KMS-11 (cell line): ENCODE results near the gene UBR3.

Source experiments
- H2AFZ ChIP-seq: fragments of 200-600 bp; sonication (generic); 2 replicates; pipeline ENCODE4 v1.6.1; 2016; ENCODE audit warnings: antibody characterized with exemption, mixed run types, low read depth
- H3K27ac ChIP-seq: fragments of 200-600 bp; sonication (generic); 2 replicates; pipeline ENCODE4 v1.6.1; 2016; ENCODE audit warnings: mild to moderate bottlenecking, mixed run types
- H3K27me3 ChIP-seq: fragments of 200-600 bp; sonication (generic); 2 replicates; pipeline ENCODE4 v1.6.1; 2017; ENCODE audit warnings: mild to moderate bottlenecking, low read depth, mixed run types, moderate library complexity; ENCODE audit not compliant: insufficient read depth
- H3K36me3 ChIP-seq: fragments of 200-600 bp; sonication (generic); 2 replicates; pipeline ENCODE4 v1.6.1; 2017; ENCODE audit warnings: mild to moderate bottlenecking, mixed run types; ENCODE audit not compliant: insufficient read depth
- H3K4me1 ChIP-seq: fragments of 200-600 bp; sonication (generic); 2 replicates; pipeline ENCODE4 v1.6.1; 2016; ENCODE audit warnings: mild to moderate bottlenecking, low read depth, mixed run types; ENCODE audit not compliant: poor library complexity, severe bottlenecking
- H3K4me2 ChIP-seq: fragments of 200-600 bp; sonication (generic); 2 replicates; pipeline ENCODE4 v1.7.0; 2016; ENCODE audit warnings: mild to moderate bottlenecking, mixed run types
- H3K4me3 ChIP-seq: fragments of 200-600 bp; sonication (generic); IDR thresholded peaks from 2 replicates; pipeline ENCODE4 v1.6.1; 2017; ENCODE audit warnings: low read depth, low read length, mixed read lengths; ENCODE audit not compliant: insufficient read depth
- H3K79me2 ChIP-seq: fragments of 200-600 bp; sonication (generic); 2 replicates; pipeline ENCODE4 v1.6.1; 2016; ENCODE audit warnings: low read depth, mixed run types; ENCODE audit not compliant: insufficient read depth
- H3K9ac ChIP-seq: fragments of 200-600 bp; sonication (generic); 2 replicates; pipeline ENCODE4 v1.6.1; 2016; ENCODE audit warnings: mild to moderate bottlenecking, mixed run types
- H4K20me1 ChIP-seq: fragments of 200-600 bp; sonication (generic); 2 replicates; pipeline ENCODE4 v1.6.1; 2016; ENCODE audit warnings: mild to moderate bottlenecking, mixed run types; ENCODE audit not compliant: insufficient read depth
- TF ChIP-seq, protein P1 (sequence below): fragments of 200-600 bp; sonication (generic); conservative IDR thresholded peaks from 2 replicates; pipeline ENCODE4 v1.6.1; 2017; ENCODE audit warnings: low read depth, mild to moderate bottlenecking, antibody characterized with exemption, low read length, moderate library complexity, mixed read lengths

Gene UBR3

DNA sequence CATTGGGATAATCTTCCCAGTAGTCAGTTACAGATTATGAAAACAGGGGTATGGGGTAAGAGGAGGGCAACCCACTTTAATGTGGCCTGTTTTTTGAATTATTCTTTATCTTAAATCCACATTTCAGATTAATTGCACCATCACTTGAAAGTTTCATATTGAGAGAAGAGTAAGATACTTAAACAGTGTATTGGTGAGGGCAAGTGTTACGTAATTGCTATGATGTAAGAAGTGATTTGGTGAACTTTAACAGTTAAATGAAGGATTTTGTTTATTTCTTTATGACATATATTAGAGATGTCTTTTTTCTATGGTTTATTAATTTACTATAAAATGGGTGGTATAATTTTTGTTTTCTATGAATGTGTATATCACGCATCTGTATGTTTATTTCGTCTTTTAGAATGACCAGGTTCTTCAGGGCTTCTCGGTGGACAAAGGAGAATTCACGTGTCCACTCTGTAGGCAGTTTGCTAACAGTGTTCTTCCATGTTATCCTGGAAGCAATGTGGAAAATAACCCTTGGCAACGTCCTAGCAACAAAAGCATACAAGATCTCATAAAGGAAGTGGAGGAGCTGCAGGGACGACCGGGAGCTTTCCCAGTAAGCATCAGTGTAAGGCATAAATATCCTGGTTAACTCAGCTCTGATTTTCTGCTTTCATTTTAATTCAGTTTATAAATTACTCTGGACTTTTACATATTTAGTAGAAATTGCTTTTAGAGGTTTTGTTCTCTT lies 179.5 kb downstream of the UBR3 start:
- no peaks in the 10 kb centered on the region for H3K27me3 ChIP-seq
- no peaks in the 10 kb centered on the region for H4K20me1 ChIP-seq
- H3K79me2 ChIP-seq, result no peaks in the 10 kb centered on the region
- H3K4me3 ChIP-seq, result no peak overlapping the region
- TF ChIP-seq, protein P1, sequence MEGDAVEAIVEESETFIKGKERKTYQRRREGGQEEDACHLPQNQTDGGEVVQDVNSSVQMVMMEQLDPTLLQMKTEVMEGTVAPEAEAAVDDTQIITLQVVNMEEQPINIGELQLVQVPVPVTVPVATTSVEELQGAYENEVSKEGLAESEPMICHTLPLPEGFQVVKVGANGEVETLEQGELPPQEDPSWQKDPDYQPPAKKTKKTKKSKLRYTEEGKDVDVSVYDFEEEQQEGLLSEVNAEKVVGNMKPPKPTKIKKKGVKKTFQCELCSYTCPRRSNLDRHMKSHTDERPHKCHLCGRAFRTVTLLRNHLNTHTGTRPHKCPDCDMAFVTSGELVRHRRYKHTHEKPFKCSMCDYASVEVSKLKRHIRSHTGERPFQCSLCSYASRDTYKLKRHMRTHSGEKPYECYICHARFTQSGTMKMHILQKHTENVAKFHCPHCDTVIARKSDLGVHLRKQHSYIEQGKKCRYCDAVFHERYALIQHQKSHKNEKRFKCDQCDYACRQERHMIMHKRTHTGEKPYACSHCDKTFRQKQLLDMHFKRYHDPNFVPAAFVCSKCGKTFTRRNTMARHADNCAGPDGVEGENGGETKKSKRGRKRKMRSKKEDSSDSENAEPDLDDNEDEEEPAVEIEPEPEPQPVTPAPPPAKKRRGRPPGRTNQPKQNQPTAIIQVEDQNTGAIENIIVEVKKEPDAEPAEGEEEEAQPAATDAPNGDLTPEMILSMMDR, result no peak
- no peaks in the 10 kb centered on the region for H3K4me1 ChIP-seq
- H3K4me2 ChIP-seq, result no peak overlapping the region
- H3K36me3 ChIP-seq, result no peaks in the 10 kb centered on the region
- H3K27ac ChIP-seq, result no peak overlapping the region
- H3K9ac ChIP-seq, result no peak overlapping the region
- no peak overlapping the region for H2AFZ ChIP-seq

DNA sequence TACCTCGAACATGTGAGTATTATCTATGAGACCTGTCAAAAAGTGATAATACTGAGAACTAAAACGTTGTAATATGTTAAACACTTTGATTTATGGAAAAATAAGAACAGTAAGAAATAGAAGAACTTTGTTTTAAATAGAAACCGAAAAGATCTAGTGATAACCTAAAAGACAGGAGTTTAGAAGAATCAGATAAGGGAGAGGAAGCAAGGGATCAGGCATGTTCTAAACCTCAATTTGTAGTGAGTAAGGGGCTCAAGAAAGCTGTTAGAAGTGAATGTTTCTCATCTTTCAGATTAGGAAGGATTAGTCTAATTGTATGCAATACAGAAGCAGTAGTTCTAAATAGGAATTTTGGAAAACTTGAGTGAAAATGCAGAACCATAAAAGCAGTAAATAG lies 182.0 kb downstream of the UBR3 start:
- H3K27ac ChIP-seq, result no peak overlapping the region
- TF ChIP-seq, protein P1, result no peak
- no peaks in the 10 kb centered on the region for H3K4me1 ChIP-seq

DNA sequence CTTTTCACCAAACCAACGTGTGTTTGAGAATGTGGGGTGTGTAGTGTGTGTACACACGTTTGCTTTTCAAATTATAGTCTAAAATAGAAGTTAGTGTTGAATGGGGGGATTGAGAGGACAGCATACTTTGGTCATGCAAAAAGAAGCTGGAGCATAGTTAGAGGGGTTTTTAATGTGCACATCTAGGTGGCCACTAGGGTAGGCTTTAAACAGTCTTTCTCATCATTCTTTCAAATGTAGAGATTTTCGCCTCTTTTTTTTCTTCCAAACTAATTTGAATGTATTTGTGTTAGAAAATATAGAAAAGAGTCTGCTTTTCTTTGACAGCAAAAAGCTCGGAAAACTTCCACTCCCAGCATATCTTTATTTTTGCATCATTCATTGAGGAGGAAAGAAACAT lies 185.5 kb downstream of the UBR3 start:
- Histone ChIP-seq H4K20me1 (no peaks in the 10 kb centered on the region), H2AFZ (no peak overlapping the region), H3K4me3 (no peak overlapping the region), H3K4me2 (no peak overlapping the region), H3K27ac (no peak overlapping the region), H3K27me3 (no peaks in the 10 kb centered on the region), H3K79me2 (no peaks in the 10 kb centered on the region), H3K4me1 (no peaks in the 10 kb centered on the region), H3K9ac (no peak overlapping the region), H3K36me3 (no peaks in the 10 kb centered on the region)
- TF ChIP-seq, protein P1, result no peak

More for the DNA sequence above, 182.0 kb downstream of the UBR3 start:
- no peaks in the 10 kb centered on the region for H3K27me3 ChIP-seq
- H3K4me2 ChIP-seq, result no peak overlapping the region
- H4K20me1 ChIP-seq, result no peaks in the 10 kb centered on the region
- H3K36me3 ChIP-seq, result no peaks in the 10 kb centered on the region
- H2AFZ ChIP-seq, result no peak overlapping the region
- H3K79me2 ChIP-seq, result no peaks in the 10 kb centered on the region
- H3K4me3 ChIP-seq, result no peak overlapping the region
- H3K9ac ChIP-seq, result no peak overlapping the region

DNA sequence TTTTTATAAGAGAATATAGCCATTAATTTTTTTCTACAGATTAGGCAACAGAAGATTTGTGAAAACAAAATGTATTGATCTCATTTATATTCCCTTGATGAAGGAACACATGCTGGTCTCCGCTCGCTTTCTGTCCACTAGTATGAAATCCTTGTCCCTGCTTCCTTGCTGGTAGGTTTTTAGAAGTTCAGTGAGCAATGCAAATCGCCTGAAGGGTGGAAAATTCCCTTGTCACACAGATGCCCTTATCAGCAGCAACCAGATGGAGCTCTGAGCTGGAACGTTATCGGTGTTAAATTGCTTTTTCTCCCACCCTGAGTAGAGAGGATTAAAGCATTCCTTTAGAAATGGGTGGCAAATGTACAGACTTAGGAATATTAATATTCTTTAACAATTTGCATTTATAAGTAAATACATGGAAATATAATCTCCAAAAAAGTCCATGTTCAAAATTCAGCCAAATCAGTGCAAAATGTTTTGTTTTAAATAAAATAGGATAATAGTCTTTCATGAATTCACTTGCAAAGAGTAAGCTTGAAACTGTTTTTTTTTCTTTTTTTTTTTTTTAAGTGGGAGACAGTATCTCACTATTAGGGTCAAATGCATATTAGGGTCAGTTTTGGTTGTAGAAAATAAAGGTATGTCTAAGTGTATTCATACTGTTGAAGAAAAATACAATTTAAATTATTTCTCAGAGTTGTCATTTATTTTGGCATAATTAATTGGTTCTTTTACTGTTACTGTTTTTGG lies 186.7 kb downstream of the UBR3 start:
- H3K27me3 ChIP-seq, result no peaks in the 10 kb centered on the region
- no peak overlapping the region for H3K4me2 ChIP-seq
- no peak overlapping the region for H3K27ac ChIP-seq
- H2AFZ ChIP-seq, result no peak overlapping the region
- no peaks in the 10 kb centered on the region for H3K36me3 ChIP-seq
- H3K9ac ChIP-seq, result no peak overlapping the region
- H3K79me2 ChIP-seq, result no peaks in the 10 kb centered on the region
- TF ChIP-seq, protein P1, result no peak
- H3K4me3 ChIP-seq, result no peak overlapping the region
- no peaks in the 10 kb centered on the region for H4K20me1 ChIP-seq
- no peaks in the 10 kb centered on the region for H3K4me1 ChIP-seq
